C1 segment of cervical spinal cord (tissue), 14 donors: ENCODE measurements around the gene ARID1A.

Source experiments
- DNase-seq, 14 donors: peaks; one replicate each; lab custom pipeline; 2025; lab: John Stamatoyannopoulos, UW

Gene ARID1A

DNA sequence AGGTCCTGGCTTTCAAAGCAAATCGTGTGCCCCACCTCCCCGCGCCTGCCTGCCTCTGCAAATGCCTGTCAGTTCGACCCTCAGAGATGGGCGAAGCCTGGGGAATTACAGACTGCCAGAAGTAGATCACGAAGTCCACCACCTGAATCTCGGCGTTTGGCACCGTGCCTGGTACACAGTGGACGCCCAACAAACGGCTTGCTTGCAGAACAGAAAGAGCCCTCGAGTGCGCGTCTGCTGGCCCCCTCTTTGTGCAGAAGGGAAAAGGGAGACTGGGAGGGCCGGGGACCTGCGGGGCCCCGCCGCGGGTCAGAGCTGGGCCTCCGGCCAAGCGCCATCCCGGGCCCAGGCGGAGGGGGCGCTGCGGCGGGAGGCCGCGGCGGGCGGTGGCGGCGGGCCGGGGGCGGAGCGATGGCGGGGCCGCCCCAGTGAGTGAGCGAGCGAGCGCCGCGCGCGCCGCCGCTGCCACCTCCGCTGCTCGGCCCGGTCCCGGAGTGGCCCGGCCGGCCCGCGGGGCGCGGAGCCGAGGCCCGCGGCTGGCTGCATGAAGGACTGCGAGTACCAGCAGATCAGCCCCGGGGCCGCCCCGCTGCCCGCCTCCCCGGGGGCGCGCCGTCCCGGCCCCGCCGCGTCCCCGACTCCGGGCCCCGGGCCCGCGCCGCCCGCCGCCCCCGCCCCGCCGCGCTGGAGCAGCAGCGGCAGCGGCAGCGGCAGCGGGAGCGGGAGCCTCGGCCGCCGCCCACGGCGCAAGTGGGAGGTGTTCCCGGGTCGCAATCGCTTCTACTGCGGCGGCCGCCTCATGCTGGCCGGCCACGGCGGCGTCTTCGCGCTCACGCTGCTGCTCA lies 130.7 kb downstream of the ARID1A start, which contains the start of gene ZDHHC18:
TSS of gene ZDHHC18 (plus strand) at position 428 of the 845 bp plus-strand sequence. CDS start at position 545, 117 bp downstream.
- peak in 11 of 14 donors; percentile 21 to 78 (median 52) for DNase-seq

DNA sequence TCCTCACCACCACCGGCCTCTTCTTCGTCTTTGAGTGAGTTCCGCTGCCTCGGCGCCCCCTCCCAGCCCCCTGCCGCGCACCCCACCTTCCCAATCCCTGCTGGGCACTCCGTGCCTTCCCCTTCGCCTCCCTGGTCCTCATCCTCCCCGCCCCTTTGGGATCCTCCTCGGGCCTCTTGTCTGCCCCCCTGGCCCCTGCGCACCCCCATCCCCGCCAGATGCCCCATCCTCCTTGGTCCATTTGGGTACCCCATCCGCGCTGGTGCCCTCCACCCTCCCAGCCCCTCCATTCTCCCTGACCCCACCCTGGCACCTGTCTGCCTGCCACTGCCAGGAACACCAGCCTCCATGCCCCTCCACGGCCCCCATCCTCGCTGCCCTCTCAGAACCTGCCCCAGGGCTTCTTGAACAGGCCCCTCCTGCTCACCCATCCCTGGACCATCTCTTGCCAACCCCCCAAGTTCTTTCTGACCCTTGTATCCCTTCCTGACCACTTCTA lies 131.3 kb downstream of the ARID1A start:
- peak in 1 of 14 donors; percentile 14 for DNase-seq

DNA sequence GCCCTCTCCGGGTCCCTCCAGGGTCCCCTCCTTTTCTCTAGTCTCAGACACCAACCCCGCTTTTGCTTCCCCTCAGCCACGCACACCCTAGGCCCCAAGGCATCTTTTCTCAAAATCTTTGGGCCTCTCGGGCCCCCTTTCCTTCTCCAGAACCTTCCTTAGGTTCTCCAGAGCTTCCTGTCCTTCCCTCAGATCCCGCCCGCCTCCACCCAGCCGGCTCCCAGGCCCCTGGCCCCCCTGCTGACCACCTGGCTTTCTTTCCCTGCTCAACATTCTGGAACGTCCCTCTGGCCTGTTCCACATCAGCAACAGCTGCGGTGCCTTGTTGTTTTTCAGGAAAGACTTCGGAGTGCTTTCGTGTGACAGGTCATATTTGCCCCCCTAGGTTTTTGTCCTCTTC lies 131.8 kb downstream of the ARID1A start:
- peak in 1 of 14 donors; percentile 2 for DNase-seq

DNA sequence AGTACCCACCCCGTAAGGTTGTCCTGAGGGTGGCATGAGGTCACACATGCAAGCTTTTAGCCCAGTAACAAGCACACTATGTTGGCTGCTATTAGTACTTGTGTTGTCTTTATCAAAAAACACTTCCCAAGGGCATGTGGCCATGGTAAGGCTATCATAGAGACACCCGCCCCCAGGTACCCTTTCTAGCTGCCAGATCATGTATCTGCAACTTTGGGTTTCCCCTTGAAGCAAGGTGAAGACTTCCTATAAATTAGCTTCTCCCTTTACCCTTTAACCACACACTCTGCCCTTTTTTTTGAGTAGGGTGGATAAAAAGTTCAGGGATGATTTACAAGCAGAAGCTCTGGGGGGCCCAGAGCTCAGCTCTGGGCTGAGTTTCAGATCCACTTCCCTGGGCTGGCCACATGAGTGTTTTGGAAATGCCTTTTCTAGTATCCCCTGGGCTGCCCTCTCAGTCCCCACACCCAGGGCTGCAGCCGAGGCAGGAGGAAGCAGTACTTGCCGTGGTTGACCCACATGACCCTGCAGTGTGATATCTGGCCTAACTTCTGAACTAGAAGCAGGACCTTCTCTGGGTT lies 132.7 kb downstream of the ARID1A start:
- peak in 7 of 14 donors; percentile 4 to 45 (median 18) for DNase-seq

DNA sequence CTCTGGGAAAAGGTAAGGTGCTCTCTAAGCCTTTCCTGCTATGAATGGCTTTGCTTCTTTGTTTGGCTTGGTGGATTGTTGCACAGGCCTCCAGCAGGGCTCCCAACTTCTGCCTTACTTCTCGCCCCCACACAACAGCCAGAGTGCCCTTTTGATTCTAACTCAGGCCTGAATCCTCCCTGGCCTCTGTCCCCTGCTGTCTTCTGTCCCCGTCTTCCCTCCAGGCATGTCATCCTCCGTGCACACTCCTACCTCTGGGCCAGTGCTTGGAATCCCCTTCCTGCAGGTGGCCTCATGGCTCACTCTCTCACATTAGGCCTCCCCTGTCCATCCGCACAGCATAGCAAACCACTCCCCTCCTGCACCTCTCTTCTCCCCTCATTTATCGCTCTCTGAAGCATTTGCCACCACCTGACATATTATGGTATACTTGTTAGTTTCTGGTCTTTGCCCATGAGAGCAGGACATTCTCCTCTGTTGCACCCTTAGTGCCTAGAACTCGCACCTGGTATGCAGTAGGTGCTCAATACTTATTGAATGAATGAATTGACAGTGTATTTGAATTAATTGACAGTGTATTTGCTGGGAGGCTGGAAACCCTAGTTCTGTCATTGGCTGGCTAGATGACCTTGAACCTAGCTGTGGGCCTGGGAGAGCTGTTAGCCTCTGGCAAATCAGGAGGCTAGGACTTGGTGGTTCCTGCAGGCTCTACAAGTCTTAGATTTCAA lies 133.5 kb downstream of the ARID1A start:
- no peak for DNase-seq

DNA sequence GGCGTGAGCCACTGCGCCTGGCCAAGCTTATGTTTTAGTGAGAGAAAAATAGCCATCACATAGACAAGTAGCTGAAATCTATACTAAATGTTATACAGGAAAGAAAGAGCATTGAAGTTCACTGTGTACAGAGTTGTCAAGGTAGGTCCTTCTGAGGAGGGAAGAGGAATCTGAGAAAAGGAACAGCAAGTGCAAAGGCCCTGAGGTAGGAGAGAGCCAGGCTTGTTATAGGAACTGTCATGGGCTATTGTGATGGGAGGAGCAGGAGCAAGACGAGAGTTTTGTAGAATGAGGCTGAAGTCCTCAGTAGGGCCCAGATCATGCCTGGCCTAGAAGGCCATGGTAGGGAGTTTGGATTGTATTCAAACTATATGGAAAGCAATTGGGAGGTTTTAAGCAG lies 135.2 kb downstream of the ARID1A start:
- DNase-seq, result no peak
